Caco-2 (cell line): ENCODE results near the gene FBXW10B. TPM values are rescaled to one million over a fixed set of nuclear protein-coding genes. Genes with fewer than 3 reads are reported as not detected.
"Not testable (repeated sequence)": the region's sequence is repeated elsewhere in the genome, so short reads cannot be mapped to it uniquely, and the experiment has no call there.

Experiments used
- BruUV-seq: library from RNA; stranded (reverse); fragments of 400-500 nt; replicated peaks from 2 replicates; lab custom pipeline; 2021; lab: Mats Ljungman, UMichigan
- CTCF ChIA-PET: fragments of 300-600 bp; sonication (Branson Sonifier 250); formaldehyde crosslinking; loops from one replicate; lab custom pipeline; 2022; ENCODE audit warnings: antibody characterized with exemption; lab: Charles Lee
- POLR2A ChIA-PET: fragments of 300-600 bp; sonication (Branson Sonifier 250); formaldehyde crosslinking; loops from one replicate; lab custom pipeline; 2022; ENCODE audit warnings: antibody characterized with exemption; lab: Charles Lee
- DNase-seq, 2 experiments: peaks; one replicate each; pipeline versions ENCODE4 v3.0.0 to v3.0.0-alpha.2; 2020 to 2022
- H3K27me3 ChIP-seq: replicated peaks from 2 replicates; pipeline ENCODE4 v1.6.0; 2011; ENCODE audit warnings: low read length; ENCODE audit not compliant: control insufficient read depth, insufficient read depth
- H3K36me3 ChIP-seq: 2 replicates; pipeline ENCODE4 v1.5.1; 2011; ENCODE audit warnings: low read length; ENCODE audit not compliant: control insufficient read depth, insufficient read depth
- H3K4me1 ChIP-seq: fragments of 250-450 bp; sonication (Bioruptor Pico); 2 replicates; pipeline ENCODE4 v1.5.1; 2020; ENCODE audit warnings: mild to moderate bottlenecking
- H3K4me3 ChIP-seq: 2 replicates; pipeline ENCODE4 v1.5.1; 2011; ENCODE audit warnings: low read depth, mild to moderate bottlenecking, control low read depth, low read length
- H3K9me3 ChIP-seq: fragments of 250-450 bp; sonication (Bioruptor Pico); 2 replicates; pipeline ENCODE4 v1.5.1; 2020; ENCODE audit warnings: mild to moderate bottlenecking, moderate library complexity
- H3K27ac Mint-ChIP-seq: one replicate; pipeline ENCODE4 v1.8.0; 2022; ENCODE audit warnings: mixed read lengths; ENCODE audit not compliant: unreplicated experiment
- H3K27me3 Mint-ChIP-seq: one replicate; pipeline ENCODE4 v1.8.0; 2022; ENCODE audit warnings: mixed read lengths; ENCODE audit not compliant: insufficient read depth, unreplicated experiment
- H3K36me3 Mint-ChIP-seq: one replicate; pipeline ENCODE4 v1.8.0; 2022; ENCODE audit warnings: mild to moderate bottlenecking, mixed read lengths; ENCODE audit not compliant: insufficient read depth, unreplicated experiment
- H3K4me1 Mint-ChIP-seq: one replicate; pipeline ENCODE4 v1.8.0; 2022; ENCODE audit warnings: low read depth, mixed read lengths; ENCODE audit not compliant: unreplicated experiment
- H3K4me3 Mint-ChIP-seq: one replicate; pipeline ENCODE4 v1.8.0; 2022; ENCODE audit warnings: mild to moderate bottlenecking, moderate library complexity, mixed read lengths; ENCODE audit not compliant: unreplicated experiment
- H3K9me3 Mint-ChIP-seq: one replicate; pipeline ENCODE4 v1.8.0; 2022; ENCODE audit warnings: mixed read lengths; ENCODE audit not compliant: unreplicated experiment
- intact Hi-C: fragments of 100-400 bp; cut with micrococcal nuclease; formaldehyde crosslinking; loops from one replicate; pipeline ENCODE4 v1.10.0; 2022; ENCODE audit not compliant: unreplicated experiment
- total RNA-seq: library from RNA; stranded (reverse); gene quantifications from 2 replicates; pipeline ENCODE4 v1.2.3, GENCODE V29; 2022

FBXW10B gene
- total RNA-seq, 1 experiment from 2014 or later: not detected

DNA sequence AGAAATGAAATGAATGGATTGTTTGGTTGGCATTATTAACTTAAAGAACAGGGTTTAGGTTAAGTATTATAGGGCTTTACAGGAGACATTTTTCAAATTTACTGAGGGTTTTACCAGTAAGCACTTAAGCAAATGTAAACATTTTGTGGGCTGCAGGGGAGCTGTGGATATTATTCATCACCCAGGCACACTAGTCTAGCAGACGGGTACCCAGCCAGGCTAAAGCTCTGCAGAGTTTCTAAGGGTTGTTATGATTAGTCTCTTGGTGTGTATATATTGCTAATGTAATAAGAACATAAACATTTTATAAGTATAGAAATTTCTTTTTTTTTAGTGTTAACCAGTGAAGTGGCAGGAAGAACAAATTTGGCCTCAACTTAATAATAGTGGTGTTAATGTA lies 42.7 kb downstream of the FBXW10B start:
- H3K27ac Mint-ChIP-seq, H3K9me3 ChIP-seq, H3K9me3 Mint-ChIP-seq, POLR2A ChIA-PET, H3K36me3 Mint-ChIP-seq, H3K36me3 ChIP-seq, CTCF ChIA-PET, H3K4me3 ChIP-seq, H3K27me3 ChIP-seq, intact Hi-C loops, H3K4me1 Mint-ChIP-seq, H3K4me1 ChIP-seq, H3K4me3 Mint-ChIP-seq, DNase-seq, BruUV-seq, H3K27me3 Mint-ChIP-seq: not testable (repeated sequence)

DNA sequence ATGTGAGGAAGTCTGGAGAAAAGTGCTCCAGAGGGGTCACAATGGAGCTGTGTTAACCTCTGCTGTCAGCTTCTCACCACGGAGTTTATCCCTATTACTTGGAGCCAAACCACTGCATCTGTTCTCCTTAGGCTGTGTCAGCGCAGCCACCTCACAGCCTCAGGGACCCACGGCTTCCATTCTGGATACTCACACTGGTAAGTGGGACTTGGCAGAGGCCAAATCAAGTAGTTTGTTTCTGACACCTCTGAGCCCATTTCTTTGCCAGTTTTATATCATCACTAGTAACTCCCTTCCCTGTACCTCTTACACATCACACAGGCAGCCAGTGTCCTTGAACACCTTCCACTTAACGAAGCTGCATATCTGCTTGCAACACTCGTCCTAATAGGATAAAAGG lies 44.8 kb downstream of the FBXW10B start:
- H3K36me3 ChIP-seq, H3K9me3 Mint-ChIP-seq, H3K27ac Mint-ChIP-seq, H3K36me3 Mint-ChIP-seq, POLR2A ChIA-PET, intact Hi-C loops, CTCF ChIA-PET, H3K4me1 ChIP-seq, H3K27me3 Mint-ChIP-seq, BruUV-seq, DNase-seq, H3K4me1 Mint-ChIP-seq, H3K4me3 ChIP-seq, H3K9me3 ChIP-seq, H3K4me3 Mint-ChIP-seq, H3K27me3 ChIP-seq: not testable (repeated sequence)

GRCh38 chr17:15573870-15574269 lies 45.6 kb downstream of the FBXW10B start:
- BruUV-seq, DNase-seq, POLR2A ChIA-PET, H3K27me3 Mint-ChIP-seq, H3K4me1 Mint-ChIP-seq, H3K27me3 ChIP-seq, CTCF ChIA-PET, H3K9me3 ChIP-seq, H3K27ac Mint-ChIP-seq, H3K36me3 ChIP-seq, H3K9me3 Mint-ChIP-seq, intact Hi-C loops, H3K4me3 Mint-ChIP-seq, H3K4me3 ChIP-seq, H3K4me1 ChIP-seq, H3K36me3 Mint-ChIP-seq: not testable (repeated sequence)

Other genes with a start within 250 kb of the FBXW10B start
- gene CDRT4, start 152.1 kb downstream of the FBXW10B start, total RNA-seq: 1.8 and 6.3 TPM in 2 replicates
- 15.3 and 17.1 TPM in 2 replicates for gene TVP23C, start 56.2 kb downstream of the FBXW10B start, total RNA-seq
- 12.4 and 16.2 TPM in 2 replicates for gene TRIM16, start 64.6 kb upstream of the FBXW10B start, total RNA-seq
- gene ZNF286A, start 80.0 kb upstream of the FBXW10B start, total RNA-seq: 19.4 and 27.0 TPM in 2 replicates
- not detected in 2 replicates for gene TBC1D26, start 112.6 kb upstream of the FBXW10B start, total RNA-seq